ACHN (cell line): ENCODE results near the gene TOX3.

Experiments
- DNase-seq: peaks from one replicate; pipeline ENCODE4 v3.0.0-alpha.2; 2015
- in situ Hi-C: cut with HindIII; loops from 2 replicates; pipeline ENCODE4 v1.10.0; 2017; ENCODE audit warnings: low sequenced_read_pairs, low pct_ligation_motif_present, low pct_unique_long_range_greater_than_20kb

The TOX3 gene

GRCh38 chr16:52500963-52501362 lies 46.0 kb downstream of the TOX3 start:
- in situ Hi-C loops, result no loop called here
- DNase-seq, result no peak

- no peak for DNase-seq
- in situ Hi-C loops, result no loop called here
These were observed 47.9 kb downstream of the TOX3 start for GRCh38 chr16:52499060-52499440.

- no peak for DNase-seq
- in situ Hi-C loops, result no loop called here
These were observed 48.4 kb downstream of the TOX3 start for GRCh38 chr16:52498328-52499059.

GRCh38 chr16:52497067-52497816 lies 49.7 kb downstream of the TOX3 start:
- DNase-seq, result no peak
- in situ Hi-C loops, result no loop called here

GRCh38 chr16:52496051-52496876 lies 50.7 kb downstream of the TOX3 start:
- in situ Hi-C loops, result no loop called here
- no peak for DNase-seq

- DNase-seq, result no peak
- in situ Hi-C loops, result no loop called here
These were observed 52.3 kb downstream of the TOX3 start for GRCh38 chr16:52494621-52495020.

GRCh38 chr16:52494145-52494544 lies 52.8 kb downstream of the TOX3 start:
- in situ Hi-C loops, result no loop called here
- no peak for DNase-seq

- in situ Hi-C loops, result no loop called here
These were observed 54.1 kb downstream of the TOX3 start for GRCh38 chr16:52492789-52493357.

GRCh38 chr16:52491216-52491615 lies 55.7 kb downstream of the TOX3 start:
- in situ Hi-C loops, result no loop called here
- DNase-seq, result no peak

More at GRCh38 chr16:52492789-52493357, 54.1 kb downstream of the TOX3 start:
- no peak for DNase-seq

GRCh38 chr16:52489894-52490293 lies 57.0 kb downstream of the TOX3 start:
- in situ Hi-C loops, result no loop called here
- no peak for DNase-seq

GRCh38 chr16:52488837-52489289 lies 58.1 kb downstream of the TOX3 start:
- no peak for DNase-seq
- in situ Hi-C loops, result no loop called here

GRCh38 chr16:52487849-52488457 lies 59.0 kb downstream of the TOX3 start:
- in situ Hi-C loops, result no loop called here

GRCh38 chr16:52480237-52480636 lies 66.7 kb downstream of the TOX3 start:
- no peak for DNase-seq
- in situ Hi-C loops, result no loop called here

More at GRCh38 chr16:52487849-52488457, 59.0 kb downstream of the TOX3 start:
- no peak for DNase-seq

GRCh38 chr16:52476111-52476510 lies 70.8 kb downstream of the TOX3 start:
- DNase-seq, result no peak
- in situ Hi-C loops, result no loop called here

GRCh38 chr16:52474679-52475078 lies 72.3 kb downstream of the TOX3 start:
- DNase-seq, result no peak
- in situ Hi-C loops, result no loop called here

- no peak for DNase-seq
- in situ Hi-C loops, result no loop called here
These were observed 73.8 kb downstream of the TOX3 start for GRCh38 chr16:52473096-52473495.

- peak; percentile 15 for DNase-seq
- in situ Hi-C loops, result no loop called here
These were observed 75.1 kb downstream of the TOX3 start for GRCh38 chr16:52471650-52472370.

- DNase-seq, result no peak
- in situ Hi-C loops, result no loop called here
These were observed 76.4 kb downstream of the TOX3 start for GRCh38 chr16:52470585-52470984.
